Measurements from ENCODE around the gene SP6. TPM values are rescaled to one million over a fixed set of nuclear protein-coding genes. Genes with fewer than 3 reads are reported as not detected.

SP6 gene
- total RNA-seq, 1 experiment from 2014 or later = 10.8 TPM

GRCh38 chr17:47898241-47898640 is 47.3 kb upstream of the SP6 start:
- POLR2A ChIA-PET = no interaction called here
- Histone ChIP-seq H3K27ac (ENCODE audit: low read depth, low read length) (no peak overlapping the region), H3K4me1 (ENCODE audit: control insufficient read depth in 1 of 2, insufficient read depth in 2 of 2, low read length in 2 of 2) (peaks cover 4 to 28% of the 10 kb centered on the region in 2 experiments; a peak in 3 of 4 replicates), H2AFZ (ENCODE audit: low read depth, low read length, poor library complexity, severe bottlenecking) (no peak overlapping the region), H3K36me3 (ENCODE audit: control insufficient read depth in 1 of 2, insufficient read depth in 2 of 2, low read length in 2 of 2) (peaks cover 0 to 7% of the 10 kb centered on the region in 2 experiments; a peak in 1 of 4 replicates), H3K4me3 (replicated peaks in 1 of 2; ENCODE audit: low read depth in 1 of 2, low read length in 2 of 2) (no peak overlapping the region), H3K27me3 (ENCODE audit: insufficient read depth, low read length) (no peaks in the 10 kb centered on the region), H3K79me2 (ENCODE audit: insufficient read depth, low read length) (peaks cover 19% of the 10 kb centered on the region), H3K9ac (ENCODE audit: low read length) (no peak overlapping the region), H4K20me1 (ENCODE audit: insufficient read depth) (no peaks in the 10 kb centered on the region), H3K4me2 (ENCODE audit: low read length) (no peak overlapping the region), H3K9me2 (ENCODE audit: insufficient read depth) (no peaks in the 10 kb centered on the region), H3K9me3 (ENCODE audit: control insufficient read depth in 1 of 2, insufficient read depth in 1 of 2, low read depth in 1 of 2, low read length in 2 of 2) (no peaks in the 10 kb centered on the region)
- no TSS peak for BruUV-seq (replicated peaks)
- intact Hi-C loops (cut with micrococcal nuclease) = loop anchor here (10.0 kb wide), 1 partner anchor 243 kb away; no protein-coding TSS in a partner anchor
- DNase-seq (ENCODE audit: low read depth, low spot score) (no peak), ATAC-seq (no peak)
- TF ChIP-seq POLR2A (IDR thresholded peaks at IDR 0.05; ENCODE audit: borderline replicate concordance, extremely low read depth, insufficient read depth, insufficient read length) = no peak
- no peak for TF ChIP-seq FOSL1 (IDR thresholded peaks at IDR 0.05; ENCODE audit: low read depth)
- TF ChIP-seq REST (IDR thresholded peaks at IDR 0.05; ENCODE audit: low read depth) = no peak
- TF ChIP-seq, protein P1, sequence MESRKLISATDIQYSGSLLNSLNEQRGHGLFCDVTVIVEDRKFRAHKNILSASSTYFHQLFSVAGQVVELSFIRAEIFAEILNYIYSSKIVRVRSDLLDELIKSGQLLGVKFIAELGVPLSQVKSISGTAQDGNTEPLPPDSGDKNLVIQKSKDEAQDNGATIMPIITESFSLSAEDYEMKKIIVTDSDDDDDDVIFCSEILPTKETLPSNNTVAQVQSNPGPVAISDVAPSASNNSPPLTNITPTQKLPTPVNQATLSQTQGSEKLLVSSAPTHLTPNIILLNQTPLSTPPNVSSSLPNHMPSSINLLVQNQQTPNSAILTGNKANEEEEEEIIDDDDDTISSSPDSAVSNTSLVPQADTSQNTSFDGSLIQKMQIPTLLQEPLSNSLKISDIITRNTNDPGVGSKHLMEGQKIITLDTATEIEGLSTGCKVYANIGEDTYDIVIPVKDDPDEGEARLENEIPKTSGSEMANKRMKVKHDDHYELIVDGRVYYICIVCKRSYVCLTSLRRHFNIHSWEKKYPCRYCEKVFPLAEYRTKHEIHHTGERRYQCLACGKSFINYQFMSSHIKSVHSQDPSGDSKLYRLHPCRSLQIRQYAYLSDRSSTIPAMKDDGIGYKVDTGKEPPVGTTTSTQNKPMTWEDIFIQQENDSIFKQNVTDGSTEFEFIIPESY (IDR thresholded peaks at IDR 0.05; ENCODE audit: extremely low read depth, insufficient replicate concordance, low read length) = no peak
- no peak for TF ChIP-seq YY1 (IDR thresholded peaks at IDR 0.05; ENCODE audit: extremely low read depth, insufficient replicate concordance, low read depth, low read length)
- no peak for TF ChIP-seq CBX3 (IDR thresholded peaks at IDR 0.05; ENCODE audit: low read depth)
- TF ChIP-seq JUND (IDR thresholded peaks at IDR 0.05) = no peak
- no peak for TF ChIP-seq EGR1 (IDR thresholded peaks at IDR 0.05; ENCODE audit: low read depth)
- no peak for TF ChIP-seq ZNF274 (IDR thresholded peaks at IDR 0.05; ENCODE audit: low read depth, low read length)
- TF ChIP-seq, protein P2, sequence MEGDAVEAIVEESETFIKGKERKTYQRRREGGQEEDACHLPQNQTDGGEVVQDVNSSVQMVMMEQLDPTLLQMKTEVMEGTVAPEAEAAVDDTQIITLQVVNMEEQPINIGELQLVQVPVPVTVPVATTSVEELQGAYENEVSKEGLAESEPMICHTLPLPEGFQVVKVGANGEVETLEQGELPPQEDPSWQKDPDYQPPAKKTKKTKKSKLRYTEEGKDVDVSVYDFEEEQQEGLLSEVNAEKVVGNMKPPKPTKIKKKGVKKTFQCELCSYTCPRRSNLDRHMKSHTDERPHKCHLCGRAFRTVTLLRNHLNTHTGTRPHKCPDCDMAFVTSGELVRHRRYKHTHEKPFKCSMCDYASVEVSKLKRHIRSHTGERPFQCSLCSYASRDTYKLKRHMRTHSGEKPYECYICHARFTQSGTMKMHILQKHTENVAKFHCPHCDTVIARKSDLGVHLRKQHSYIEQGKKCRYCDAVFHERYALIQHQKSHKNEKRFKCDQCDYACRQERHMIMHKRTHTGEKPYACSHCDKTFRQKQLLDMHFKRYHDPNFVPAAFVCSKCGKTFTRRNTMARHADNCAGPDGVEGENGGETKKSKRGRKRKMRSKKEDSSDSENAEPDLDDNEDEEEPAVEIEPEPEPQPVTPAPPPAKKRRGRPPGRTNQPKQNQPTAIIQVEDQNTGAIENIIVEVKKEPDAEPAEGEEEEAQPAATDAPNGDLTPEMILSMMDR (IDR thresholded peaks at IDR 0.05 in 2 of 3, conservative IDR thresholded peaks at IDR 0.05 in 1 of 3; ENCODE audit: borderline replicate concordance in 1 of 3, insufficient read depth in 1 of 3, low read depth in 2 of 3, low read length in 2 of 3) = no peak
- TF ChIP-seq ELF1 (IDR thresholded peaks at IDR 0.05; ENCODE audit: borderline replicate concordance, low read depth) = no peak
- CTCF ChIA-PET = interaction anchor here (1.2 kb wide), 1 partner anchor 8 kb away, joined by 4 read pairs; no protein-coding TSS in a partner anchor
- RAD21 ChIA-PET (ENCODE audit: low non-redundant PET in 1 of 2, low total read pairs in 2 of 2, uncharacterized antibody in 2 of 2, unreplicated experiment in 2 of 2) = no interaction called here

Measured in HCT116 (cell line).